ENCODE measurements around the gene FXYD3.

DNA sequence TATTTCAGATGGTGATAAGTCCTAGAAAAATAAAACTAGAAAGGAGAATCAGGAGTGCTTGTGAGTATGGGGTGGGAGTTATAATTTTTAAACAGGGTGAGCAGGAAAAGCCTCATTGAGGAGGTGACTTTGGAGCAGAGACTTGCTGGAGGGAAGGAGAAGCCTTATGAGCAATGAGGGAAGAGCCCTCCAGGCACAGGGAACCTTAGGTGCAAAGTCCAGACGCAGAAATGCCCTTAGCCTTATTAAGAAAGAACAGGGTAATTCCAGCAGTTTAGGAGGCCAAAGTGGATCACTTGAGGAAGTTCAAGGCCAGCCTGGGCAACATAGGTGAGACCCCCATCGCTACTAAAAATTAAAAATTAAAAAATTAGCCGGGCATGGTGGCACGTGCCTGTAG lies 21.0 kb upstream of the FXYD3 start:
- TF ChIP-seq ARNTL (CRISPR knock-in tag; IDR thresholded peaks at IDR 0.05): no peak
- TF ChIP-seq RBM39 (IDR thresholded peaks at IDR 0.05; ENCODE audit: low read depth, low read length, poor library complexity, severe bottlenecking): no peak
- no peak for TF ChIP-seq HOXA7 (CRISPR knock-in tag; IDR thresholded peaks at IDR 0.05)
- TF ChIP-seq, protein P1, sequence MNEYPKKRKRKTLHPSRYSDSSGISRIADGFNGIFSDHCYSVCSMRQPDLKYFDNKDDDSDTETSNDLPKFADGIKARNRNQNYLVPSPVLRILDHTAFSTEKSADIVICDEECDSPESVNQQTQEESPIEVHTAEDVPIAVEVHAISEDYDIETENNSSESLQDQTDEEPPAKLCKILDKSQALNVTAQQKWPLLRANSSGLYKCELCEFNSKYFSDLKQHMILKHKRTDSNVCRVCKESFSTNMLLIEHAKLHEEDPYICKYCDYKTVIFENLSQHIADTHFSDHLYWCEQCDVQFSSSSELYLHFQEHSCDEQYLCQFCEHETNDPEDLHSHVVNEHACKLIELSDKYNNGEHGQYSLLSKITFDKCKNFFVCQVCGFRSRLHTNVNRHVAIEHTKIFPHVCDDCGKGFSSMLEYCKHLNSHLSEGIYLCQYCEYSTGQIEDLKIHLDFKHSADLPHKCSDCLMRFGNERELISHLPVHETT (CRISPR knock-in tag; conservative IDR thresholded peaks at IDR 0.05): no peak
- TF ChIP-seq FOXM1 (CRISPR knock-in tag; IDR thresholded peaks at IDR 0.05): no peak
- TF ChIP-seq CREB1 (IDR thresholded peaks at IDR 0.05): no peak
- no peak for TF ChIP-seq CREB1 (CRISPR knock-in tag; IDR thresholded peaks at IDR 0.05)
- TF ChIP-seq, protein P2, sequence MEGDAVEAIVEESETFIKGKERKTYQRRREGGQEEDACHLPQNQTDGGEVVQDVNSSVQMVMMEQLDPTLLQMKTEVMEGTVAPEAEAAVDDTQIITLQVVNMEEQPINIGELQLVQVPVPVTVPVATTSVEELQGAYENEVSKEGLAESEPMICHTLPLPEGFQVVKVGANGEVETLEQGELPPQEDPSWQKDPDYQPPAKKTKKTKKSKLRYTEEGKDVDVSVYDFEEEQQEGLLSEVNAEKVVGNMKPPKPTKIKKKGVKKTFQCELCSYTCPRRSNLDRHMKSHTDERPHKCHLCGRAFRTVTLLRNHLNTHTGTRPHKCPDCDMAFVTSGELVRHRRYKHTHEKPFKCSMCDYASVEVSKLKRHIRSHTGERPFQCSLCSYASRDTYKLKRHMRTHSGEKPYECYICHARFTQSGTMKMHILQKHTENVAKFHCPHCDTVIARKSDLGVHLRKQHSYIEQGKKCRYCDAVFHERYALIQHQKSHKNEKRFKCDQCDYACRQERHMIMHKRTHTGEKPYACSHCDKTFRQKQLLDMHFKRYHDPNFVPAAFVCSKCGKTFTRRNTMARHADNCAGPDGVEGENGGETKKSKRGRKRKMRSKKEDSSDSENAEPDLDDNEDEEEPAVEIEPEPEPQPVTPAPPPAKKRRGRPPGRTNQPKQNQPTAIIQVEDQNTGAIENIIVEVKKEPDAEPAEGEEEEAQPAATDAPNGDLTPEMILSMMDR (CRISPR knock-in tag; IDR thresholded peaks at IDR 0.05): no peak
- TF ChIP-seq ZNF605 (CRISPR knock-in tag; IDR thresholded peaks at IDR 0.05): no peak
- TF ChIP-seq, protein P3, sequence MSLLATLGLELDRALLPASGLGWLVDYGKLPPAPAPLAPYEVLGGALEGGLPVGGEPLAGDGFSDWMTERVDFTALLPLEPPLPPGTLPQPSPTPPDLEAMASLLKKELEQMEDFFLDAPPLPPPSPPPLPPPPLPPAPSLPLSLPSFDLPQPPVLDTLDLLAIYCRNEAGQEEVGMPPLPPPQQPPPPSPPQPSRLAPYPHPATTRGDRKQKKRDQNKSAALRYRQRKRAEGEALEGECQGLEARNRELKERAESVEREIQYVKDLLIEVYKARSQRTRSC (CRISPR knock-in tag; IDR thresholded peaks at IDR 0.05; ENCODE audit: low read depth): no peak
- no peak for TF ChIP-seq EP300 (IDR thresholded peaks at IDR 0.05; ENCODE audit: low read depth in 2 of 2, low read length in 2 of 2)
- no peak for TF ChIP-seq EP300 (CRISPR knock-in tag; IDR thresholded peaks at IDR 0.05; ENCODE audit: borderline replicate concordance)
- no peak for TF ChIP-seq POLR2A (IDR thresholded peaks at IDR 0.05; ENCODE audit: insufficient read depth in 1 of 2, low read depth in 2 of 2, low read length in 2 of 2)
- TF ChIP-seq, protein P4, sequence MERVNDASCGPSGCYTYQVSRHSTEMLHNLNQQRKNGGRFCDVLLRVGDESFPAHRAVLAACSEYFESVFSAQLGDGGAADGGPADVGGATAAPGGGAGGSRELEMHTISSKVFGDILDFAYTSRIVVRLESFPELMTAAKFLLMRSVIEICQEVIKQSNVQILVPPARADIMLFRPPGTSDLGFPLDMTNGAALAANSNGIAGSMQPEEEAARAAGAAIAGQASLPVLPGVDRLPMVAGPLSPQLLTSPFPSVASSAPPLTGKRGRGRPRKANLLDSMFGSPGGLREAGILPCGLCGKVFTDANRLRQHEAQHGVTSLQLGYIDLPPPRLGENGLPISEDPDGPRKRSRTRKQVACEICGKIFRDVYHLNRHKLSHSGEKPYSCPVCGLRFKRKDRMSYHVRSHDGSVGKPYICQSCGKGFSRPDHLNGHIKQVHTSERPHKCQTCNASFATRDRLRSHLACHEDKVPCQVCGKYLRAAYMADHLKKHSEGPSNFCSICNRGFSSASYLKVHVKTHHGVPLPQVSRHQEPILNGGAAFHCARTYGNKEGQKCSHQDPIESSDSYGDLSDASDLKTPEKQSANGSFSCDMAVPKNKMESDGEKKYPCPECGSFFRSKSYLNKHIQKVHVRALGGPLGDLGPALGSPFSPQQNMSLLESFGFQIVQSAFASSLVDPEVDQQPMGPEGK (CRISPR knock-in tag; IDR thresholded peaks at IDR 0.05): no peak
- TF ChIP-seq ZNF274 (CRISPR knock-in tag; IDR thresholded peaks at IDR 0.05): no peak
- TF ChIP-seq SMC3 (IDR thresholded peaks at IDR 0.05; ENCODE audit: low read length): no peak
